Measurements from ENCODE around the gene RPAP2.
"Not testable (repeated sequence)": the region's sequence is repeated elsewhere in the genome, so short reads cannot be mapped to it uniquely, and the experiment has no call there.

RPAP2 gene

GRCh38 chr1:92367496-92367895 lies 68.6 kb downstream of the RPAP2 start:
- TF ChIP-seq, protein P1, sequence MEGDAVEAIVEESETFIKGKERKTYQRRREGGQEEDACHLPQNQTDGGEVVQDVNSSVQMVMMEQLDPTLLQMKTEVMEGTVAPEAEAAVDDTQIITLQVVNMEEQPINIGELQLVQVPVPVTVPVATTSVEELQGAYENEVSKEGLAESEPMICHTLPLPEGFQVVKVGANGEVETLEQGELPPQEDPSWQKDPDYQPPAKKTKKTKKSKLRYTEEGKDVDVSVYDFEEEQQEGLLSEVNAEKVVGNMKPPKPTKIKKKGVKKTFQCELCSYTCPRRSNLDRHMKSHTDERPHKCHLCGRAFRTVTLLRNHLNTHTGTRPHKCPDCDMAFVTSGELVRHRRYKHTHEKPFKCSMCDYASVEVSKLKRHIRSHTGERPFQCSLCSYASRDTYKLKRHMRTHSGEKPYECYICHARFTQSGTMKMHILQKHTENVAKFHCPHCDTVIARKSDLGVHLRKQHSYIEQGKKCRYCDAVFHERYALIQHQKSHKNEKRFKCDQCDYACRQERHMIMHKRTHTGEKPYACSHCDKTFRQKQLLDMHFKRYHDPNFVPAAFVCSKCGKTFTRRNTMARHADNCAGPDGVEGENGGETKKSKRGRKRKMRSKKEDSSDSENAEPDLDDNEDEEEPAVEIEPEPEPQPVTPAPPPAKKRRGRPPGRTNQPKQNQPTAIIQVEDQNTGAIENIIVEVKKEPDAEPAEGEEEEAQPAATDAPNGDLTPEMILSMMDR (IDR thresholded peaks at IDR 0.05; ENCODE audit: low read depth, low read length, missing control alignments), result no peak
- no peak overlapping the region for H3K4me3 ChIP-seq (ENCODE audit: low read depth, low read length)
- DNase-seq (ENCODE audit: low read depth), result no peak
- in situ Hi-C loops (cut with HindIII; ENCODE audit: low sequenced_read_pairs), result no loop called here

- in situ Hi-C loops (cut with HindIII; ENCODE audit: low sequenced_read_pairs), result no loop called here
- TF ChIP-seq, protein P1 (IDR thresholded peaks at IDR 0.05; ENCODE audit: low read depth, low read length, missing control alignments), result no peak
- DNase-seq (ENCODE audit: low read depth), result no peak
- H3K4me3 ChIP-seq (ENCODE audit: low read depth, low read length), result no peak overlapping the region
Observed at GRCh38 chr1:92372164-92372563, 73.3 kb downstream of the RPAP2 start.

- no peak overlapping the region for H3K4me3 ChIP-seq (ENCODE audit: low read depth, low read length)
- in situ Hi-C loops (cut with HindIII; ENCODE audit: low sequenced_read_pairs), result no loop called here
Observed at GRCh38 chr1:92374223-92374622, 75.4 kb downstream of the RPAP2 start.

DNA sequence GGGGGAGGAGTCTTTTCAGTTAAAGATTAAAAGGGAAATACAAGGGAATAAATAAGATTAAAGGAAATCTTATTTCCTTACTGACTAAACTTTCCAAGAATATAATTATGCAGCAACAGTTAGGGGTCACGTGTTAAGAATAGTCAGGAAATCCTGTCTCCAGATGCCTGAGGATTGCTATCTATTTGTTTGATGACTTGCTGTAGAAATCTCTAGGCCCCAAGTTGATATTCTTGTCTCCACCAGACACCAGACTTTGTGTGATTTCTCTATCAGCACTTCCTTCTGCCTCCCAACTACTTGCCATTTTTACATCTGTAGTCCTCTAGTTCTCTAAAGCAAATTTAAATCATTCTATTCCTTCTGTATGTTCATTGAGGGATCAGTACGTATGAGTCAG lies 77.5 kb downstream of the RPAP2 start:
- TF ChIP-seq, protein P1 (IDR thresholded peaks at IDR 0.05; ENCODE audit: low read depth, low read length, missing control alignments), result no peak

More at GRCh38 chr1:92374223-92374622, 75.4 kb downstream of the RPAP2 start:
- TF ChIP-seq, protein P1 (IDR thresholded peaks at IDR 0.05; ENCODE audit: low read depth, low read length, missing control alignments), result no peak
- DNase-seq (ENCODE audit: low read depth), result no peak

DNA sequence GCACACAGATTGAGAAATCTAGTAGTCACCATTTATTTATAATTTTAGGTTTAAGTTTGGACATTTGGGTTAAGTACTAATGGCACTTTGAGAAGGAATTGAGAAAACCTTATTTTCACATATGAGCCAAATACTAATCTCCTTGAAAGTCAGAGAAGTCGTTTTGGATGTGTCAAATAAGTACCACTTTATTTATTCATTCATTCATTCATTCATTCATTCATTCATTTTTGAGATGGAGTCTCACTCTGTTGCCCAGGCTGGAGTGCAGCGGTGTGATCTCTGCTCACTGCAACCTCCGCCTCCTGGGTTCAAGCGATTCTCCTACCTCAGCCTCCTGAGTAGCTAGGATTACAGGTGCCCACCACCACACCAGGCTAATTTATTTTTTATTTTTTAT lies 79.1 kb downstream of the RPAP2 start:
- DNase-seq (ENCODE audit: low read depth); H3K4me3 ChIP-seq (ENCODE audit: low read depth, low read length); in situ Hi-C loops (cut with HindIII; ENCODE audit: low sequenced_read_pairs): not testable (repeated sequence)

More for the DNA sequence above, 77.5 kb downstream of the RPAP2 start:
- no peak for DNase-seq (ENCODE audit: low read depth)
- no peak overlapping the region for H3K4me3 ChIP-seq (ENCODE audit: low read depth, low read length)
- in situ Hi-C loops (cut with HindIII; ENCODE audit: low sequenced_read_pairs), result no loop called here

DNA sequence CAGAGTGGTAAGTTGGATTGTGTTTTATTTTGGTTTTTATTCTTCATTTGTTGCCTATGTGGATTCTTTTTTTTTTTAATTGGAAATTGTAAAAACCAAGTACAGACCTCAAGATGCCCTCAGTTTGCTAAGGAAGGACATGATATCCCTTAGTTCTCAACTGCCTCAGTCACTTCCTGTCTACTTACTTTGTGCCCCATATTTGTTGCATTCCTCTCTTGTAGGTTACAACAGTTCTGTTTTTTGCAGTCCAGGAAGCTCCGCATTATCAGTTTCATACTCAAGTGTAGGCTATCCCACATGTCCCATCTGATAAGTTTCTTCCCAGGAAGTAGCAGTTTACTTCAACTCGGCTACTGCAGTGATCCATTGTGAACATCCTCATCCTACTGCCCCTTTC lies 82.0 kb downstream of the RPAP2 start:
- in situ Hi-C loops (cut with HindIII; ENCODE audit: low sequenced_read_pairs), result no loop called here
- no peak for DNase-seq (ENCODE audit: low read depth)
- TF ChIP-seq, protein P1 (IDR thresholded peaks at IDR 0.05; ENCODE audit: low read depth, low read length, missing control alignments), result no peak
- H3K4me3 ChIP-seq (ENCODE audit: low read depth, low read length), result no peak overlapping the region

DNA sequence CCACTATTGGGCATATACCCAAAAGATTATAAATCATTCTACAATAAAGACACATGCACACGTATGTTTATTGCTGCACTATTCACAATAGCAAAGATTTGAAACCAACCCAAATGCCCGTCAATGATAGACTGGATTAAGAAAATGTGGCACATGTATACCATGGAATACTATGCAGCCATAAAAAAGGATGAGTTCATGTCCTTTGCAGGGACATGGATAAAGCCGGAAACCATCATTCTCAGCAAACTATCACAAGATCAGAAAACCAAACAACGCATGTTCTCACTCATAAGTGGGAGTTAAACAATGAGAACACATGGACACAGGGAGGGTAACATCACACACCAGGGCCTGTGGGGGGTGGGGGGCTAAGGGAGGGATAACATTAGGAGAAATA lies 95.1 kb downstream of the RPAP2 start:
- DNase-seq (ENCODE audit: low read depth), result not testable (repeated sequence)

DNA sequence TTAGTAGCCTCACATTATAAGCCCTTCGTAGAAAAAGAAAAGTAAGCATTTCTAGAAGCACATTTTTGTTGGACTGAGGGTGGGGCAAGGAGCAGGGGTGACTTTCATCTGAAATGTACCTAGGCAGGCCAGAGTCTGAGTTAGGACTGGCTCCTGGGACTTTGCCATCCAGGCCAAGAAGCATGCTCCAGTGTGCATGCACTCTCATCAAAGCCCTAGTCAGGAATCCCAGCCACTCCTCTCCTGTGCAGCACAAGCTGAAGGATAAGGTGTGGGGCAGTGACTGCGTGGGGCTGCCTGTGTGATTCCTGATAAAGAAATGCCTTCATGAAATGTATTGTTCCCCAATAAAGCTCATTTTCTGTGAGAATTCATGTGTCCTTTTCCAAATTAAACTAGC lies 99.7 kb downstream of the RPAP2 start:
- in situ Hi-C loops (cut with HindIII; ENCODE audit: low sequenced_read_pairs), result no loop called here
- TF ChIP-seq, protein P1 (IDR thresholded peaks at IDR 0.05; ENCODE audit: low read depth, low read length, missing control alignments), result no peak
- H3K4me3 ChIP-seq (ENCODE audit: low read depth, low read length), result no peak overlapping the region
- no peak for DNase-seq (ENCODE audit: low read depth)

More for the DNA sequence above, 95.1 kb downstream of the RPAP2 start:
- in situ Hi-C loops (cut with HindIII; ENCODE audit: low sequenced_read_pairs); H3K4me3 ChIP-seq (ENCODE audit: low read depth, low read length): not testable (repeated sequence)
